Activated T-cell treated with anti-CD3 and anti-CD28 coated beads, Interleukin-2, amount 50 U/mL, for 24 hours (primary cell): ENCODE measurements around the gene PPP3R1.

Experiments
- DNase-seq: peaks from one replicate; pipeline ENCODE4 v3.0.0-alpha.2; 2020
- H3K27ac Mint-ChIP-seq: 2 replicates; pipeline ENCODE4 v1.8.0; 2020; ENCODE audit warnings: mild to moderate bottlenecking, mixed read lengths
- H3K27me3 Mint-ChIP-seq: 2 replicates; pipeline ENCODE4 v1.8.0; 2020; ENCODE audit warnings: mixed read lengths
- H3K36me3 Mint-ChIP-seq: 2 replicates; pipeline ENCODE4 v1.8.0; 2020; ENCODE audit warnings: low read depth, mixed read lengths
- H3K4me1 Mint-ChIP-seq: 2 replicates; pipeline ENCODE4 v1.8.0; 2020; ENCODE audit warnings: low read depth, mixed read lengths
- H3K4me3 Mint-ChIP-seq: 2 replicates; pipeline ENCODE4 v1.8.0; 2020; ENCODE audit warnings: mild to moderate bottlenecking, moderate library complexity, mixed read lengths
- H3K9me3 Mint-ChIP-seq: 2 replicates; pipeline ENCODE4 v1.8.0; 2020; ENCODE audit warnings: mixed read lengths

PPP3R1 gene

GRCh38 chr2:68135448-68136320 lies 116.6 kb downstream of the PPP3R1 start:
- Mint-ChIP-seq H3K4me1 (no peaks in the 10 kb centered on the region), H3K27ac (no peak overlapping the region), H3K4me3 (no peak overlapping the region), H3K36me3 (peaks cover 77% of the 10 kb centered on the region), H3K27me3 (no peaks in the 10 kb centered on the region), H3K9me3 (no peaks in the 10 kb centered on the region)
- DNase-seq: no peak

DNA sequence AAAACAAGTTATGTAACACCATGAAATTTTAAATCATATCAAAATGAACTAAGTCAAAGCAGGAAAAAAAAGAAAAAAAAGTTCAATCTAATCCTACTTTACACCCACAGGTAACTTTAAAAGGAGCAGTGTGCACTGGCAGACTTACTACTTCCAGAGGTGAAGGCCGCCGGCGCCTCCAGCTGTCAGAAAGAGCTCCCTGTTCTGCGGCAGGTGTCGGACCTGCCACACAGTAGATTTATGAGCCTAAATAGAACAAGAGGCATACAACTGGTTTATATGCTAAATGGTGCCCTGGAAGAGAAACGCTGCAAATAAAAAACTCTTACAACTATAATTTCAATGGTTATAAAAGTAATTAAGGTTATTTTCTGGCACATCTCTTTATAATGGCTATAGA lies 117.8 kb downstream of the PPP3R1 start:
- no peak overlapping the region for H3K27ac Mint-ChIP-seq
- DNase-seq: no peak
- no peaks in the 10 kb centered on the region for H3K27me3 Mint-ChIP-seq
- H3K4me1 Mint-ChIP-seq: no peaks in the 10 kb centered on the region
- H3K36me3 Mint-ChIP-seq: peaks cover 82% of the 10 kb centered on the region
- H3K4me3 Mint-ChIP-seq: no peak overlapping the region
- H3K9me3 Mint-ChIP-seq: no peaks in the 10 kb centered on the region

DNA sequence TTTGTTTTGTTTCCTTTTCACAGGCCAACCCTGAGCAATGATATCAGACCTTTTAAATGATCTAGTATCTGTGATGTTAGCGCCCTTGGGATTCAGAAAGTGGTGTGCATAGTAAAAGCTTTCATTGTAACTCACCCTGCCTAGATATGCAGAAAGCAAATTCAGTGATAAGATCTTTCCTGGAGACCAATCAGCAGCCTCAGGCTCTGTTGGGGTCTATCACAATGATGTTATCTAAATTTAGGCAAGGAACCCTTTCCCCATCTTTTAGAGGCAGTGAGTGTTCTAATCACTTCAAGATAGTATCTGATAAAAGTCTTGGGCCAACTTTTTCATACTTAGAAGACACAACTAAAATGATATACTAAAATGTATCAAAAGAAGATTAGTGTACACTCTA lies 118.2 kb downstream of the PPP3R1 start:
- Mint-ChIP-seq H3K27ac (no peak overlapping the region), H3K4me3 (no peak overlapping the region), H3K27me3 (no peaks in the 10 kb centered on the region), H3K36me3 (peaks cover 82% of the 10 kb centered on the region), H3K9me3 (no peaks in the 10 kb centered on the region), H3K4me1 (no peaks in the 10 kb centered on the region)
- DNase-seq: no peak
